ENCODE measurements around the gene ERG.

ERG gene

DNA sequence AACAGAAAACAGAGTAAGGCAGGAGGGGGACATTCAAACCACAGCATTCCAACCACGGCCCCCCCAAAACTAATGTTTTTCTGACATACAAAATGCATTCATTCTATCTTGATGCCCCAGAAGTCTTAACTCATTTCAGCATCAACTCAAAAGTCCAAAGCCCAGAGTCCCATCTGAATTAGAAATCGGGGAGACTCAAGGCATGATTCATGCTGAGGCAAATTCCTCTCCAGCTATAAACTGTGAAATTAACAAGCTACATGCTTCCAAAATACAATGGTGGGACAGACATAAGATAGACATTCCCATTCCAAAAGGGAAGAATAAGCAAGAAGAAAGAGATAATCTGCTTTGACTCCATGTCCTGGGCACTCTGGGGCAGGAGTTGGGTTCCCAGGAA, 167.6 kb downstream of the ERG start:
- no peak overlapping the region for H3K4me3 ChIP-seq (ENCODE audit: low read depth, low read length)
- in situ Hi-C loops (cut with HindIII; ENCODE audit: low sequenced_read_pairs) = no loop called here
- TF ChIP-seq, protein P1, sequence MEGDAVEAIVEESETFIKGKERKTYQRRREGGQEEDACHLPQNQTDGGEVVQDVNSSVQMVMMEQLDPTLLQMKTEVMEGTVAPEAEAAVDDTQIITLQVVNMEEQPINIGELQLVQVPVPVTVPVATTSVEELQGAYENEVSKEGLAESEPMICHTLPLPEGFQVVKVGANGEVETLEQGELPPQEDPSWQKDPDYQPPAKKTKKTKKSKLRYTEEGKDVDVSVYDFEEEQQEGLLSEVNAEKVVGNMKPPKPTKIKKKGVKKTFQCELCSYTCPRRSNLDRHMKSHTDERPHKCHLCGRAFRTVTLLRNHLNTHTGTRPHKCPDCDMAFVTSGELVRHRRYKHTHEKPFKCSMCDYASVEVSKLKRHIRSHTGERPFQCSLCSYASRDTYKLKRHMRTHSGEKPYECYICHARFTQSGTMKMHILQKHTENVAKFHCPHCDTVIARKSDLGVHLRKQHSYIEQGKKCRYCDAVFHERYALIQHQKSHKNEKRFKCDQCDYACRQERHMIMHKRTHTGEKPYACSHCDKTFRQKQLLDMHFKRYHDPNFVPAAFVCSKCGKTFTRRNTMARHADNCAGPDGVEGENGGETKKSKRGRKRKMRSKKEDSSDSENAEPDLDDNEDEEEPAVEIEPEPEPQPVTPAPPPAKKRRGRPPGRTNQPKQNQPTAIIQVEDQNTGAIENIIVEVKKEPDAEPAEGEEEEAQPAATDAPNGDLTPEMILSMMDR (IDR thresholded peaks at IDR 0.05; ENCODE audit: low read depth, low read length, missing control alignments) = no peak
- no peak for DNase-seq (ENCODE audit: low read depth)

Data from astrocyte of the cerebellum (primary cell).